Activated B cell treated with CpG ODN at 0.5 μM for 24 hours (primary cell): ENCODE results near the gene NUP62. TPM values are rescaled to one million over a fixed set of nuclear protein-coding genes. Genes with fewer than 3 reads are reported as not detected.
A peak's percentile ranks its signal among the peaks of the same experiment; 100 is the strongest.

Experiments
- ATAC-seq: fragments of 200-7000 bp; cut with Tn5 transposase; one replicate; pipeline ENCODE4 v1.10.0; 2021; ENCODE audit warnings: low read depth, mild to moderate bottlenecking, moderate library complexity
- CTCF ChIA-PET: fragments of 350-600 bp; sonication (Branson Sonifier 250); formaldehyde crosslinking; loops from one replicate; lab custom pipeline; 2021; ENCODE audit warnings: antibody characterized with exemption; lab: Charles Lee
- POLR2A ChIA-PET: fragments of 350-600 bp; sonication (Branson Sonifier 250); formaldehyde crosslinking; loops from one replicate; lab custom pipeline; 2021; ENCODE audit warnings: antibody characterized with exemption; lab: Charles Lee
- DNase-seq: peaks from one replicate; pipeline ENCODE4 v3.0.0; 2022
- H3K27ac Mint-ChIP-seq: one replicate; pipeline ENCODE4 v1.8.0; 2020; ENCODE audit warnings: mixed read lengths
- H3K27me3 Mint-ChIP-seq: one replicate; pipeline ENCODE4 v1.8.0; 2021; ENCODE audit warnings: mixed read lengths
- H3K36me3 Mint-ChIP-seq: one replicate; pipeline ENCODE4 v1.8.0; 2021; ENCODE audit warnings: low read depth, mixed read lengths
- H3K4me1 Mint-ChIP-seq: one replicate; pipeline ENCODE4 v1.8.0; 2021; ENCODE audit warnings: mixed read lengths
- H3K4me3 Mint-ChIP-seq: one replicate; pipeline ENCODE4 v1.8.0; 2020; ENCODE audit warnings: mild to moderate bottlenecking, mixed read lengths
- H3K9me3 Mint-ChIP-seq: one replicate; pipeline ENCODE4 v1.8.0; 2020; ENCODE audit warnings: mixed read lengths
- CTCF ChIP-seq: fragments of 200-600 bp; IDR thresholded peaks from one replicate; pipeline ENCODE4 v1.8.0; 2022; ENCODE audit warnings: antibody characterized with exemption, mild to moderate bottlenecking
- intact Hi-C: fragments of 100-400 bp; cut with micrococcal nuclease; formaldehyde crosslinking; loops from one replicate; pipeline ENCODE4 v1.15.1; 2024
- total RNA-seq: library from RNA; stranded (reverse); gene quantifications from 2 replicates; pipeline ENCODE4 v1.2.3, GENCODE V29; 2022

NUP62 gene
- total RNA-seq, 1 donor from 2014 or later: 114 TPM

GRCh38 chr19:49878744-49879070 lies 50.6 kb downstream of the NUP62 start:
- H3K9me3 Mint-ChIP-seq: no peaks in the 10 kb centered on the region
- DNase-seq (no peak), ATAC-seq (no peak)
- H3K27me3 Mint-ChIP-seq: no peaks in the 10 kb centered on the region
- peaks cover 23% of the 10 kb centered on the region for H3K4me1 Mint-ChIP-seq
- H3K27ac Mint-ChIP-seq: no peak overlapping the region
- ChIA-PET CTCF (no interaction called here), POLR2A (interaction anchor here (0.6 to 3.4 kb wide), 6 partner anchors 12 to 633 kb away, joined by 3 to 42 read pairs (median 4); partner anchors contain the start of genes AP2A1, ATF5, IL4I1 and RRAS)
- peaks cover 49% of the 10 kb centered on the region for H3K36me3 Mint-ChIP-seq
- no peak for TF ChIP-seq CTCF
- H3K4me3 Mint-ChIP-seq: no peak overlapping the region
- intact Hi-C loops: loop anchor here (5.0 to 10.0 kb wide), 4 partner anchors 286 to 884 kb away; partner anchors contain the start of genes ALDH16A1, C19orf73, GYS1 and LIN7B

- intact Hi-C loops: loop anchor here (1.0 to 10.0 kb wide), 21 partner anchors 9 to 1239 kb away; partner anchors contain the start of genes ALDH16A1, ATF5, C19orf73 and FUZ
- ChIA-PET CTCF (no interaction called here), POLR2A (interaction anchor here (1.0 to 4.5 kb wide), 22 partner anchors 10 to 451 kb away, joined by 4 to 73 read pairs (median 14); partner anchors contain the start of genes AP2A1, ATF5, FUZ and IL4I1)
- Mint-ChIP-seq H3K4me3 (no peak overlapping the region), H3K9me3 (no peaks in the 10 kb centered on the region), H3K36me3 (peaks cover 43% of the 10 kb centered on the region), H3K27ac (no peak overlapping the region), H3K27me3 (no peaks in the 10 kb centered on the region), H3K4me1 (peaks cover 25% of the 10 kb centered on the region)
- peak; percentile 64 for ATAC-seq
- TF ChIP-seq CTCF: no peak
- DNase-seq: no peak
These were observed 51.2 kb downstream of the NUP62 start for GRCh38 chr19:49877879-49878743.

GRCh38 chr19:49877020-49877878 lies 52.1 kb downstream of the NUP62 start, which contains the start of the genes AKT1S1 and TBC1D17:
Gene AKT1S1 (minus strand): TSS chr19:49877355. CDS start chr19:49873295, 4,060 bp downstream.
Gene TBC1D17 (plus strand): TSS chr19:49877702. CDS start chr19:49877724, 22 bp downstream.
- intact Hi-C loops: loop anchor here (1.0 to 10.0 kb wide), 21 partner anchors 8 to 1238 kb away; partner anchors contain the start of genes ALDH16A1, ATF5, C19orf73 and FUZ
- Mint-ChIP-seq H3K27ac (no peak within 1 kb of the TSS), H3K4me1 (peaks cover 25% of the 10 kb centered on the region), H3K9me3 (no peaks in the 10 kb centered on the region), H3K27me3 (no peaks in the 10 kb centered on the region), H3K4me3 (no peak within 1 kb of the TSS), H3K36me3 (peaks cover 35% of the 10 kb centered on the region)
- CTCF ChIA-PET: interaction anchor here (1.3 to 1.7 kb wide), 2 partner anchors 15 to 64 kb away, joined by 3 to 4 read pairs; partner anchors contain the start of gene FUZ
- POLR2A ChIA-PET: interaction anchor here (0.5 to 4.5 kb wide), 36 partner anchors 9 to 542 kb away, joined by 3 to 73 read pairs (median 7); partner anchors contain the start of genes AP2A1, ATF5, CD37 and FUZ
- no peak for TF ChIP-seq CTCF
- ATAC-seq (peak; percentile 68), DNase-seq (peak; percentile 94)

- H3K4me3 Mint-ChIP-seq: no peak overlapping the region
- no peaks in the 10 kb centered on the region for H3K27me3 Mint-ChIP-seq
- intact Hi-C loops: loop anchor here (1.0 to 10.0 kb wide), 22 partner anchors 7 to 1238 kb away; partner anchors contain the start of genes ALDH16A1, ATF5, C19orf73 and FUZ
- no peak overlapping the region for H3K27ac Mint-ChIP-seq
- ATAC-seq (peak; percentile 61), DNase-seq (peak; percentile 96)
- no peak for TF ChIP-seq CTCF
- POLR2A ChIA-PET: interaction anchor here (0.5 to 4.5 kb wide), 35 partner anchors 9 to 541 kb away, joined by 3 to 73 read pairs (median 7); partner anchors contain the start of genes AP2A1, ATF5, CD37 and FUZ
- H3K9me3 Mint-ChIP-seq: no peaks in the 10 kb centered on the region
- peaks cover 34% of the 10 kb centered on the region for H3K36me3 Mint-ChIP-seq
- H3K4me1 Mint-ChIP-seq: peaks cover 29% of the 10 kb centered on the region
- CTCF ChIA-PET: interaction anchor here (1.3 to 1.7 kb wide), 2 partner anchors 16 to 63 kb away, joined by 3 to 4 read pairs; partner anchors contain the start of gene FUZ
These were observed 52.8 kb downstream of the NUP62 start for GRCh38 chr19:49876422-49877019.
